B cell (primary cell): ENCODE results near the gene FAM72C. TPM values are rescaled to one million over a fixed set of nuclear protein-coding genes. Genes with fewer than 3 reads are reported as not detected.
"Not testable (repeated sequence)": the region's sequence is repeated elsewhere in the genome, so short reads cannot be mapped to it uniquely, and the experiment has no call there.

ENCODE experiments used
- ATAC-seq: fragments of 200-7000 bp; cut with Tn5 transposase; one replicate; pipeline ENCODE4 v1.10.0; 2021; ENCODE audit warnings: low read depth, mild to moderate bottlenecking, moderate number of reproducible peaks, moderate library complexity
- CTCF ChIA-PET: fragments of 350-600 bp; sonication (Branson Sonifier 250); formaldehyde crosslinking; loops from one replicate; lab custom pipeline; 2021; ENCODE audit warnings: antibody characterized with exemption, inconsistent platforms; lab: Charles Lee
- POLR2A ChIA-PET: fragments of 350-600 bp; sonication (Branson Sonifier 250); formaldehyde crosslinking; loops from one replicate; lab custom pipeline; 2021; ENCODE audit warnings: antibody characterized with exemption; lab: Charles Lee
- DNase-seq: peaks from one replicate; pipeline ENCODE4 v3.0.0; 2013
- H2AFZ ChIP-seq: 2 replicates; pipeline ENCODE4 v1.6.1; 2012; ENCODE audit warnings: mild to moderate bottlenecking, low read depth, low read length; ENCODE audit not compliant: insufficient read depth, poor library complexity, severe bottlenecking
- H3K27ac ChIP-seq, 2 donors: 1 replicate in 1 of 2; 2 replicates in 1 of 2; pipeline ENCODE4 v1.5.1; 2012 to 2013; ENCODE audit warnings: low read length in 2 of 2, mild to moderate bottlenecking in 2 of 2, moderate library complexity in 1 of 2
- H3K27me3 ChIP-seq, 4 experiments: fragments of 200-600 bp in 1 of 4; sonication (generic) in 1 of 4; replicated peaks in 1 of 4; 1 replicate in 2 of 4; 2 replicates in 2 of 4; pipeline versions ENCODE4 v1.6.1 to v1.7.0; 2013 to 2016; ENCODE audit warnings: low read length in 3 of 4, mild to moderate bottlenecking in 2 of 4, mixed read lengths in 1 of 4, moderate library complexity in 1 of 4; ENCODE audit not compliant: insufficient read depth in 4 of 4, control insufficient read depth in 3 of 4; ENCODE audit errors: control extremely low read depth in 1 of 4
- H3K36me3 ChIP-seq, 2 experiments: replicated peaks in 1 of 2; 1 replicate in 1 of 2; 2 replicates in 1 of 2; pipeline versions ENCODE4 v1.6.1 to v1.7.1; 2013; ENCODE audit warnings: low read length in 1 of 2; ENCODE audit not compliant: insufficient read depth in 2 of 2, control insufficient read depth in 1 of 2; ENCODE audit errors: control extremely low read depth in 1 of 2, extremely low read depth in 1 of 2
- H3K4me1 ChIP-seq, 2 donors: fragments of 200-600 bp in 1 of 2; sonication (generic) in 1 of 2; 1 replicate in 1 of 2; 2 replicates in 1 of 2; pipeline versions ENCODE4 v1.5.1 to v1.6.1; 2013 to 2017; ENCODE audit warnings: low read length in 2 of 2; ENCODE audit not compliant: control insufficient read depth in 2 of 2, insufficient read depth in 2 of 2
- H3K4me2 ChIP-seq: replicated peaks from 2 replicates; pipeline ENCODE3; 2012; ENCODE audit warnings: mild to moderate bottlenecking, low read depth, low read length; ENCODE audit not compliant: poor library complexity, severe bottlenecking
- H3K4me3 ChIP-seq, 5 experiments: fragments of 200-600 bp in 1 of 5; sonication (generic) in 1 of 5; 1 replicate in 3 of 5; 2 replicates in 2 of 5; pipeline versions ENCODE4 v1.5.1 to v1.7.0; 2011 to 2016; ENCODE audit warnings: low read length in 4 of 5, mild to moderate bottlenecking in 4 of 5, low read depth in 2 of 5, control low read depth in 1 of 5, moderate library complexity in 1 of 5; ENCODE audit not compliant: insufficient read depth in 1 of 5; ENCODE audit errors: control extremely low read depth in 1 of 5, extremely low read depth in 1 of 5
- H3K79me2 ChIP-seq: fragments of 200-600 bp; sonication (generic); one replicate; pipeline ENCODE4 v1.6.0; 2016; ENCODE audit warnings: low read length; ENCODE audit not compliant: control insufficient read depth, insufficient read depth
- H3K9ac ChIP-seq: fragments of 200-600 bp; sonication (generic); 2 replicates; pipeline ENCODE4 v1.6.1; 2017; ENCODE audit warnings: mild to moderate bottlenecking, low read length, moderate library complexity
- H3K9me3 ChIP-seq, 3 donors: one replicate each; pipeline versions ENCODE4 v1.6.1 to v1.7.1; 2013; ENCODE audit warnings: low read length in 2 of 3; ENCODE audit not compliant: control insufficient read depth in 2 of 3, insufficient read depth in 1 of 3; ENCODE audit errors: control extremely low read depth in 1 of 3
- H4K20me1 ChIP-seq: 2 replicates; pipeline ENCODE4 v1.6.0; 2012; ENCODE audit warnings: mild to moderate bottlenecking, low read length; ENCODE audit not compliant: insufficient read depth, control insufficient read depth, poor library complexity, severe bottlenecking
- H3K27ac Mint-ChIP-seq: one replicate; pipeline ENCODE4 v1.8.0; 2021; ENCODE audit warnings: mixed read lengths
- H3K27me3 Mint-ChIP-seq: one replicate; pipeline ENCODE4 v1.8.0; 2021; ENCODE audit warnings: mixed read lengths
- H3K4me1 Mint-ChIP-seq: one replicate; pipeline ENCODE4 v1.8.0; 2021; ENCODE audit warnings: mixed read lengths
- H3K4me3 Mint-ChIP-seq: one replicate; pipeline ENCODE4 v1.8.0; 2021; ENCODE audit warnings: mixed read lengths
- H3K9me3 Mint-ChIP-seq: one replicate; pipeline ENCODE4 v1.8.0; 2022; ENCODE audit warnings: mixed read lengths; ENCODE audit not compliant: insufficient read depth
- WGBS: methylation state at CpG from one replicate; pipeline ENCODE4 v1.1.5; 2013; ENCODE audit warnings: missing lambda C conversion rate; ENCODE audit not compliant: insufficient coverage; 5-methylcytosine and 5-hydroxymethylcytosine counted together
- intact Hi-C: fragments of 100-400 bp; cut with micrococcal nuclease; formaldehyde crosslinking; loops from one replicate; pipeline ENCODE4 v1.10.0; 2022
- polyA plus RNA-seq: library from polyadenylated mRNA; depleted of rRNA; stranded (reverse); fragments of >200 nt; gene quantifications from 2 replicates; pipeline ENCODE4 v1.2.3, GENCODE V29; 2012
- total RNA-seq, 2 donors: library from RNA; stranded (reverse); fragments of 120-200 nt in 1 of 2; gene quantifications; 1 replicate in 1 of 2; 2 replicates in 1 of 2; pipeline versions ENCODE4 v1.2.3 to v1.2.4, GENCODE V29; 2013 to 2022

Gene FAM72C
- total and polyA plus RNA-seq, 2 donors (not counting 1 experiment from before 2014, with no cell fraction given), result 0.03 TPM; not detected in 1

- H2AFZ ChIP-seq, H3K4me2 ChIP-seq, H3K27me3 ChIP-seq, intact Hi-C loops, CTCF ChIA-PET, H3K27ac Mint-ChIP-seq, H4K20me1 ChIP-seq, DNase-seq, H3K27ac ChIP-seq, H3K4me1 Mint-ChIP-seq, H3K9me3 Mint-ChIP-seq, POLR2A ChIA-PET, ATAC-seq, H3K9me3 ChIP-seq, H3K79me2 ChIP-seq, H3K36me3 ChIP-seq, H3K4me3 Mint-ChIP-seq, H3K27me3 Mint-ChIP-seq, H3K9ac ChIP-seq, H3K4me3 ChIP-seq, H3K4me1 ChIP-seq: not testable (repeated sequence)
- WGBS, result no CpG with 5 or more reads among the region's 6 CpGs
These were observed 20.0 kb downstream of the FAM72C start for GRCh38 chr1:143951485-143952391.

GRCh38 chr1:143947749-143948148 is 24.0 kb downstream of the FAM72C start:
- H3K4me3 ChIP-seq, ATAC-seq, H3K79me2 ChIP-seq, H3K27me3 Mint-ChIP-seq, H3K27ac ChIP-seq, H3K9me3 Mint-ChIP-seq, H3K27ac Mint-ChIP-seq, H3K4me1 Mint-ChIP-seq, H3K9me3 ChIP-seq, H4K20me1 ChIP-seq, H3K4me3 Mint-ChIP-seq, intact Hi-C loops, H3K4me1 ChIP-seq, H2AFZ ChIP-seq, DNase-seq, H3K36me3 ChIP-seq, H3K9ac ChIP-seq, POLR2A ChIA-PET, H3K27me3 ChIP-seq, CTCF ChIA-PET, H3K4me2 ChIP-seq: not testable (repeated sequence)
- WGBS, result no CpG with 5 or more reads among the region's 2 CpGs

DNA sequence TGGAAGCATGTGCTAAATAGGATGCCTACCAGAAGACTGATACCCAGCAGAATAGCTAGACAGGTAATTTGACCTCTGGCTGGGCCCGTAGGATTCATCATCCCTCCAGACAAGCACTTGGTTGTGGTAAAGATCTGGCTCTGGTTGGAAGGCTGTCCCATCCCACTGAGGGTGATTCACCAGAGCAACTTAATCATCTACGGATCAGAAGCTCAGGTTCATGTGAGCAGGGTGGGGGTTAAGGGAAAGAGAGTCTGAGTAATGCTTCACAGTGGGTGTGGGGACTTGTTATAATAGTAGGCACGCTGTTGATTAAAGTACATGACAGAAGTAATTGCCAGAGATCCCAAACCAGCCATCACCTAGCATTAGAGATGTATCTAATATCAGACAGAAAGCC is 26.5 kb downstream of the FAM72C start:
- CTCF ChIA-PET, H3K27me3 Mint-ChIP-seq, H3K9ac ChIP-seq, H3K9me3 ChIP-seq, POLR2A ChIA-PET, DNase-seq, H3K4me1 ChIP-seq, H3K4me2 ChIP-seq, H4K20me1 ChIP-seq, intact Hi-C loops, H3K27me3 ChIP-seq, H3K79me2 ChIP-seq, H3K9me3 Mint-ChIP-seq, H2AFZ ChIP-seq, H3K36me3 ChIP-seq, H3K4me1 Mint-ChIP-seq, H3K27ac ChIP-seq, ATAC-seq, H3K4me3 Mint-ChIP-seq, H3K4me3 ChIP-seq, H3K27ac Mint-ChIP-seq: not testable (repeated sequence)
- no CpG with 5 or more reads among the region's 3 CpGs for WGBS

DNA sequence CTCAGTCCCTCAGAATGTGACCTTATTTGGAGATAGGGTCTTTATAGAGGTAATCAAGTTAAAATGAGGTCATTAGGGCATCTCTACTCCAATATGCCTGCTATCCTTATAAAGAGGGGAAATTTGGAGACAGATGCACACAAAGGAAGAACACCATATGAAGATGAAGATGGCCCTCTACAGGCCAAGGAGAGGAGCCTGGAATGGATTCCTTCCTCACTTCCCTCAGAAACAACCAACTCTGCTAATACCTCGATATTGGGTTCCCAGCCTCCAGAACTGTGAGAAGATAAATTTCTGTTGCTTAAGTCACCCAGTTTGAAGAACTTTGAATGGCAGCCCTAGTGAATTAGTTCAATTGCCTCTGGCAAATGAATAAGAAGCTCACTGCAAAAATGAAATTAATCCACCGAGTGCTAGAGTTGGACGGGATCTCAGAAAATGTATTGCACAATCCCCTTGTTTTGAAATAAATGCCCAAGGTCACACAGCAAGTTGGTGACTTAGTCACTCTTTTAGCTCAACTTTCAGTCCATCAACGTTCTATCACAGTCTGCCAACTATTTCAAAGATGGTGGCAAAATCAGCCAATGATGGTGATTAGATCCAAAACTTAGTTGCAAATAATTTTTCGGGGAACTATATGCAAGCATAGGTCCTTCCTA is 27.1 kb downstream of the FAM72C start:
- H3K27ac ChIP-seq, H3K9me3 ChIP-seq, H3K27ac Mint-ChIP-seq, H3K4me3 Mint-ChIP-seq, H3K36me3 ChIP-seq, ATAC-seq, H3K27me3 Mint-ChIP-seq, H3K4me1 Mint-ChIP-seq, H3K4me2 ChIP-seq, H3K9me3 Mint-ChIP-seq, H3K9ac ChIP-seq, intact Hi-C loops, H2AFZ ChIP-seq, H3K4me3 ChIP-seq, POLR2A ChIA-PET, H3K27me3 ChIP-seq, CTCF ChIA-PET, H4K20me1 ChIP-seq, H3K4me1 ChIP-seq, DNase-seq, H3K79me2 ChIP-seq: not testable (repeated sequence)
- WGBS, result no CpG with 5 or more reads among the region's 5 CpGs
